Osteoblast (primary cell): Measurements from ENCODE around the gene NMRK2. TPM values are rescaled to one million over a fixed set of nuclear protein-coding genes. Genes with fewer than 3 reads are reported as not detected.
A peak's percentile ranks its signal among the peaks of the same experiment; 100 is the strongest.

Experiments
- DNase-seq: peaks from one replicate; pipeline ENCODE4 v3.0.0; 2011; ENCODE audit warnings: low spot score, mixed read lengths; ENCODE audit not compliant: insufficient read length; ENCODE audit errors: missing footprints
- H2AFZ ChIP-seq: 2 replicates; pipeline ENCODE4 v1.6.0; 2011; ENCODE audit warnings: mild to moderate bottlenecking, low read length
- H3K27ac ChIP-seq: 2 replicates; pipeline ENCODE4 v1.5.1; 2011; ENCODE audit warnings: mild to moderate bottlenecking, low read depth, low read length, moderate library complexity
- H3K27me3 ChIP-seq: 2 replicates; pipeline ENCODE4 v1.6.0; 2012; ENCODE audit warnings: mild to moderate bottlenecking, control low read depth, inconsistent platforms, low read length, moderate library complexity; ENCODE audit not compliant: insufficient read depth
- H3K36me3 ChIP-seq: 2 replicates; pipeline ENCODE4 v1.5.1; 2011; ENCODE audit warnings: mild to moderate bottlenecking, low read length, control low read depth, moderate library complexity; ENCODE audit not compliant: insufficient read depth
- H3K4me1 ChIP-seq: 2 replicates; pipeline ENCODE4 v1.5.1; 2011; ENCODE audit warnings: mild to moderate bottlenecking, low read length, control low read depth, moderate library complexity; ENCODE audit not compliant: insufficient read depth
- H3K4me2 ChIP-seq: 2 replicates; pipeline ENCODE4 v1.6.0; 2011; ENCODE audit warnings: mild to moderate bottlenecking, low read length; ENCODE audit not compliant: insufficient read depth
- H3K4me3 ChIP-seq: fragments of 200-600 bp; sonication (generic); 3 replicates; pipeline ENCODE4 v1.5.1; 2012; ENCODE audit warnings: mild to moderate bottlenecking, low read length, inconsistent platforms; ENCODE audit not compliant: insufficient read depth
- H3K79me2 ChIP-seq: 2 replicates; pipeline ENCODE4 v1.6.0; 2012; ENCODE audit warnings: mild to moderate bottlenecking, low read length, control low read depth, inconsistent platforms; ENCODE audit not compliant: insufficient read depth
- H3K9me3 ChIP-seq: 2 replicates; pipeline ENCODE4 v1.5.1; 2011; ENCODE audit warnings: low read depth, low read length, control low read depth
- H4K20me1 ChIP-seq: 2 replicates; pipeline ENCODE4 v1.6.0; 2012; ENCODE audit warnings: mild to moderate bottlenecking, low read length, control low read depth; ENCODE audit not compliant: insufficient read depth
- CTCF ChIP-seq: IDR thresholded peaks from 2 replicates; pipeline ENCODE4 v1.5.1; 2011; ENCODE audit warnings: mild to moderate bottlenecking, low read depth, low read length, moderate library complexity; ENCODE audit errors: extremely low read depth
- total RNA-seq: library from RNA; depleted of rRNA; stranded (reverse); fragments of >200 nt; gene quantifications from 2 replicates; pipeline ENCODE4 v1.2.3, GENCODE V29; 2012

The NMRK2 gene
- total RNA-seq, 1 donor: not detected

DNA sequence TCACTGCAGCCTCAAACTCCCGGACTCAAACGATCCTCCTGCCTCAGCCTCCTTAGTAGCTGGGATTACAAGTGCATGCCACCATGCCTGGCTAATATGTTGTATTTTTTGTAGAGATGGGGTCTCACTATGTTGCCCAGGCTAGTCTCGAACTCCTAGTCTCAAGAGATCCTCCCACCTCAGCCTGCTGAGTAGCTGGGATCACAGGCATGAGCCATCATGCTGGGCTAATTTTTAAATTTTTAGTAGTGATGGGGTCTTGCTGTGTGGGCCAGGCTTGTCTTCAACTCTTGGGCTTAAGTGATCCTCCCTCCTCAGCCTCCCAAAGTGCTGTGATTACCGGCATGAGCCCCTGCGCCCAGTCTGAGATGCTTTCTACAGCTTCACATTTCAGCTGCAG lies 37.1 kb upstream of the NMRK2 start:
- Histone ChIP-seq H3K27me3 (no peaks in the 10 kb centered on the region), H4K20me1 (no peaks in the 10 kb centered on the region), H3K4me2 (no peak overlapping the region), H3K4me1 (no peaks in the 10 kb centered on the region), H3K9me3 (no peaks in the 10 kb centered on the region), H3K36me3 (no peaks in the 10 kb centered on the region), H3K4me3 (no peak overlapping the region), H3K79me2 (no peaks in the 10 kb centered on the region), H2AFZ (no peak overlapping the region), H3K27ac (no peak overlapping the region)
- TF ChIP-seq CTCF: no peak
- DNase-seq: no peak

DNA sequence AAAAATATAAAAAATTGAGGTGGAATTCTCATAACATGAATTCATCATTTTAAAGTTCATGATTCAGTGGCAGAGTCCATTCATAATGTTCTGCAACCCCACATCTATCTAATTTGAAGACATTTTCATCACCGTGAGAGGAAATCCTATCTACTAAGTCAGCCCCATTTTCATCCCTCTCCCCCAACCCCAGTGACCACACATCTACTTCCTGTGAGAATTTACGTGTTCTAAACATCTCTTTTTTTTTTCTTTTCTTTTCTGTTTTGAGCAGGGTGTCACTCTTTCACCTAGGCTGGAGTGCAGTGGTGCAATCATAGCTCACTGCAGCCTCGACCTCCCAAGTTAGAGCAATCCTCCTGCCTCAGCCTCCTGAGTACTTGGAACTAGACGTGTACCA lies 34.9 kb upstream of the NMRK2 start:
- TF ChIP-seq CTCF: no peak
- H3K36me3 ChIP-seq: no peaks in the 10 kb centered on the region
- peaks cover 2% of the 10 kb centered on the region for H3K27me3 ChIP-seq
- no peaks in the 10 kb centered on the region for H3K9me3 ChIP-seq
- H3K4me2 ChIP-seq: no peak overlapping the region
- no peaks in the 10 kb centered on the region for H3K79me2 ChIP-seq
- DNase-seq: no peak
- no peak overlapping the region for H2AFZ ChIP-seq
- no peaks in the 10 kb centered on the region for H3K4me1 ChIP-seq
- no peak overlapping the region for H3K27ac ChIP-seq
- H3K4me3 ChIP-seq: no peak overlapping the region
- H4K20me1 ChIP-seq: no peaks in the 10 kb centered on the region

GRCh38 chr19:3898426-3898825 lies 34.4 kb upstream of the NMRK2 start:
- H3K4me2 ChIP-seq: no peak overlapping the region
- H3K4me1 ChIP-seq: no peaks in the 10 kb centered on the region
- H4K20me1 ChIP-seq: no peaks in the 10 kb centered on the region
- no peak for DNase-seq
- peaks cover 2% of the 10 kb centered on the region for H3K27me3 ChIP-seq
- no peak overlapping the region for H3K4me3 ChIP-seq
- no peaks in the 10 kb centered on the region for H3K36me3 ChIP-seq
- no peaks in the 10 kb centered on the region for H3K9me3 ChIP-seq
- no peak overlapping the region for H2AFZ ChIP-seq
- TF ChIP-seq CTCF: no peak
- no peak overlapping the region for H3K27ac ChIP-seq
- H3K79me2 ChIP-seq: no peaks in the 10 kb centered on the region

DNA sequence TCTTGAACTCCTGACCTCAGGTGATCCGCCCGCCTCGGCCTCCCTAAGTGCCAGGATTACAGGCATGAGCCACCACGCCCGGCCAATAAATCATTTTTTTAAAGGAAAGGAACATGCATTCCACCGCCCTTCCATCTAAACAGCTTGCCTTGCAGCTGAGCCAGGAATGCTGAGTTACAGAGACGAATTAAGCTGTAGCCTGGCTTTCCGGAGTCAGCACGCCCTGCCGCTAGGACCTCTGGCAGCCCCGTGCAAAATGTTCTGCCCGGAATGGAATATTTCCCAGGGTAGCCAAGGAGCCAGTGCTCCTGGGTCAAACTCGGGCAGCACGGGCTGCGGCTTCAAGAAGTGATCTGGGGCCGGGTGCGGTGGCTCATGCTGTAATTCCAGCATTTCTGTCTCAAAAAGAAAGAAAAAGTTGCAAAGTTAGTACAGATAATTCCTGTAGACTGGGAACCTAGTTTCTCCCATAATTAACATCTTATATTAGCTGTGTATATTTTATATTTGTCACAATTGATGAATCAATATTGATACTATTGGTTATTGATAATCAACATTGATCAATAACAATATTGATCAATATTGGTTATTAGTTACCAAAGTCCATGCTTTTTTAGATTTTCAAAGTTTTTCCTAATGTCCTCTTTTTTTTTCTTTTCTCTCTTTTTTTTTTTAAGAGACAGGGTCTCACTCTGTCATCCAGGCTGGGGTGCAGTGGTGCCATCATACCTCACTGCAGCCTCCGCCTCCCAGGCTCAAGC lies 33.2 kb upstream of the NMRK2 start:
- H3K27me3 ChIP-seq: peaks cover 2% of the 10 kb centered on the region
- no peak overlapping the region for H2AFZ ChIP-seq
- no peaks in the 10 kb centered on the region for H4K20me1 ChIP-seq
- peak; percentile 4 for DNase-seq
- H3K9me3 ChIP-seq: no peaks in the 10 kb centered on the region
- H3K4me3 ChIP-seq: no peak overlapping the region
- no peak overlapping the region for H3K27ac ChIP-seq
- H3K4me1 ChIP-seq: no peaks in the 10 kb centered on the region
- no peak for TF ChIP-seq CTCF
- H3K36me3 ChIP-seq: no peaks in the 10 kb centered on the region
- no peaks in the 10 kb centered on the region for H3K79me2 ChIP-seq
- no peak overlapping the region for H3K4me2 ChIP-seq
